NCI-H2196 (cell line): ENCODE results near the gene WDR19.
"Not testable (repeated sequence)": the region's sequence is repeated elsewhere in the genome, so short reads cannot be mapped to it uniquely, and the experiment has no call there.

ENCODE experiments used
- DNase-seq: peaks from one replicate; lab custom pipeline; 2025; ENCODE audit not compliant: unreplicated experiment; lab: John Stamatoyannopoulos, UW

The WDR19 gene

DNA sequence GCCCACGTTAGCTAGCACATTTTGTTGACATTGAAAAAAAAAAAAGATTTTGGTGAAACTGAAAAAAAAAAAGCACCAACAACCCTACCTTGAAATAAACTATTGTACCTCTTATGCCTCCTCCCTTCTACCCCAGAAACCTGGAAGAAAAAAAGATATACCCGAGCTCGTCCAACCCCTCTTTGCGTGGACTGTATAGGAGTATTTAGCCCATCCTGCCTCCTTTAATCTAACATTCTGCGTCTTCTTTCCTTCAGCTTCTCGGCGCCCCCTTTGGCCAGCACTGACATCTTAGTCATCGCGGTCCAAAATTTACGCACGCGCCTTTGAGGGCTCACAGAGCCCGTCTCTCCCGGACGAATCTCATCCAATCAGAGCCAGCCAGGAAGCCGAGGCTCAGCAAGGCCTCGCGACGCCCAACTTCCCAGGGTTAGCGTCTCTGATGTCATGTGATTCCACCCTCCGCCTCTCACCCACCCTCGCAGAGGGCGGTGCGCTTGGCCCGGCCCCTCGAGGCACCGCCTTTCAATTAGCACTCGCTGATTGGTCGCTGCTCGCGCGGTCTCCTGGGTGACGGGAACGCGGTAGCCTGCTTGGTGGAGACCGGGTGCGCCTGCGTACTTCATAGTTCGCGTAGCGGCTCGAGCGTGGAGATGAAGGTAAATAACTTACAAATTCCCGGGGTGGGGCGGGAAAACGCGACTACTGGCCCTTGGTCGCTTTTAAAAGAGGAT, at the start of gene WDR19:
Gene WDR19, plus strand, starts transcription at position 625 of the 734 bp plus-strand sequence. Its CDS starts 29 bp downstream, at position 654.
- peak; percentile 97 for DNase-seq

DNA sequence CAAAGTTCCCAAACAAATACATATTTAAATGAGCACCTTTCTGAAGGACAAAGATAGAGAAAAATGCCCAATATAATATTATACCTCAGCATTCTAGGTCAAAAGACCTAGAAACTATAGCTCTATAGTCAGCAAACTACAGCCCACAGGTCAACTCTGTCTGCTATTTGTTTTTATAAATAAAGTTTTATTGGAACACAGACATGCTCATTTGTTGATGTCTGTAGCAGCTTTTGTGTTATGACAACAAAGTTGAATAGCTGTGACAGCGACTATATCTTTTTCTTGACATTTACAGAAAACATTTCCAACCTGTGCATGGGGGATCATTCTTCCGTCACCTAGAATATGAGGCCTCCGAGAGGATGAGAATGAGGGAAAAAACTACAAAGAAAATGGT, 48.7 kb upstream of the WDR19 start:
- DNase-seq: no peak

DNA sequence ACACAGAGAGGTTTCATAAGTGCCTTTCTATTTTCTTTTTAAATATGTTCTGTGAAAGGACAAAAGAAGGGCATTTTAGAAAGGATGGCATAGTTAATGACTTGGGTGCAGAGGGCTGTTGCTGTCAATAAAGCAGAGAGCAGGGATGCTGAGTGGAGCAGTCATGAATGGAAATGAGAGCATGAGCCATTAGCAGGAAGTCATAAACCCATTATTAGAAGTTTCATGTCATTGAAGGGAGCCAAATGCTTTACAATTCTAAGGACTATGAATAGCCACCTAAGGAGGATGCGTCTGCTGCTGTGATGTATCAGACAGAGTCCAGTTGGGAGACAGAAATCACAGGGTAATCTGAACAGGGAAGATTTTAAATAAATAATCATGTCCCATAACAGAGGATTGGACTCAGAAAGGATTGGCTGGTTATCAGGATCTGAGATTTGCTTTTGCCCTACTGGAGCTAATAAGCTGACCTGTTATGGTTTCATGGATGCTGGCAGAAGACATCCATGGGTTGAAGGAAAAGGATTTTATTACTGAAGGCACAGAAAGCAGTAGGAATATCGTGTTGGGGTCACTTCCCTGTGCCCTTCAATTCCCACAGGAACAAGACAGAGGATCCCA, 47.5 kb upstream of the WDR19 start:
- DNase-seq: no peak

DNA sequence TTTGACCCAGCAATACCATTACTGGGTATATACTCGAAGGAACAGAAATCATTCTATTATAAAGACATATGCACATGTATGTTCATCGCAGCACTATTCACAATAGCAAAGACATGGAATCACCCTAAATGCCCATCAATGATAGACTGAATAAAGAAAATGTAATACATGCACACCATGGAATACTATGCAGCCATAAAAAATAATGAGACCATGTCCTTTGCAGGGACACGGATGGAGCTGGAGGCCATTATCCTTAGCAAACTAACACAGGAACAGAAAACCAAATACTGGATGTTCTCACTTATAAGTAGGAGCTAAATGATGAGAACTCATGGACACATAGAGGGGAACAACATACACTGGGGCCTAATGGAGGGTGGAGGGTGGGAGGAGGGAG, 44.1 kb upstream of the WDR19 start:
- not testable (repeated sequence) for DNase-seq

DNA sequence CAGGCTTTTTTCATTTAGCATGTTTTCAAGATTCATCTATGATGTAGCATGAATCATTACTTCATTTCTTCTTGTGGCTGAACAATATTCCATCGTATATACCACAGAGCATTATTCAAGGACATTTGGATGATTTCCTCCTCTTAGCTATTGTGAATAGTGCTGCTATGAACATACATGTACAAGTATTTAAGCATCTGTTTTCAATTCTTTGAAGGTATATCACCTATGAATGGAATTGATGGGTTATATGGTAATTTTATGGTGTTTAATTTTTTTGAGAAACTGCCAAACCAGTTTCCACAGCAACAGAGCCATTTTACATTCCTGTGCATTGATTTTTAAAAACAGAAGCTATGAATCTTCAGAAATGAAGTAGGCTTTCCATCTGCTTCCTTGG, 36.1 kb upstream of the WDR19 start:
- DNase-seq: no peak

DNA sequence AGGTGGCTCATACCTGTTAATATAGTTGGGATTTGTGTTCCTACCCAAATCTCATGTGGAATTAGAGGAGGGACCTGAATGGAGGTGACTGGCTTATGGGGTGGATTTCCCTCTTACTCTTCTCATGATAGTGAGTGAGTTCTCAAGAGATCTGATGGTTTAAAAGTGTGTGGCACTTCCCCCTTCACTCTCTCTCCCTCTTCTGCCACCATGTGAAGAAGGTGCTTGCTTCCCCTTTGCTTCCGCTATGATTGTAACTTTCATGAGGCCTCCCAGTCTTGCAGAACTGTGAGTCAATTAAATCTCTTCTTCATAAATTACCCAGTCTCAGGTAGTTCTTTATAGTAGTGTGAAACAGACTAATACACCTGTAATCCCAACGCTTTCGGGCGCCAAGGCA, 28.3 kb upstream of the WDR19 start:
- DNase-seq: no peak

DNA sequence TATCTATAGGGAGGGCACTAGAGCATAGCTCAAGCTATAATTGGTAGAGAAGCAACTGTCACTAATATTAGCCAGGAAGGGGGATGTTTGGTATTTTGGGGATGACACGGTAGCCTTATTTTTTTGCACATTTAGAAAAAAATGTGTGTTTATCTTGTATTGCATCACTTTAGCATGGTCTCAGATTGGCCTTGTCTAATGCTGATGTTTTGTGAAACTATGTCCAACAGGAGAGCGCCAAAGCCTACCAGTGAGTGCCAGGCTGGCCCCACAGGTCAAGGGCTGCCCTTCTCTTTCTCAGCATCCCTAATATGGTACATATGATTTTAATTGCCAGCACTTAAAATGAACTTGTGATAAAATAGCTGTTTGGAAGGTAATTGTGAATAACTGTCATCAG, 24.8 kb upstream of the WDR19 start:
- no peak for DNase-seq

DNA sequence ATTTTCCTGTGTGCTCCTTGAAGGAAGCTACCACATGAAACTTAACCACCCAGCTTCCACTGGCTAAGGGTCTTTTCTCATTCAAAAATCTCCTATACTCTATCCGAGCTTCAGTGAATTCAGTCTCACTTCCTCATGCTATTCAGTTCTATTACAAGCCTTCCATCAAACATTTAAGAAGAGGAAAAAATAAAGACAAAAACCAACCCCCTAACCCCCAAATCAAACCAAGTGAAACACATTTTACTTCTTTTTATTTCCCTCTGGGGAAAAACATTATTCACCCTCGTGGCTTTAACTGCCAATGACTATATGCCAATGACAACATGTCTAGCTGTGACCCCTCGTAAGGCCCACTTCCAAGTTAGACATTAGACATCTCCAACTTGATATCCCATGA, 16.2 kb upstream of the WDR19 start:
- no peak for DNase-seq

DNA sequence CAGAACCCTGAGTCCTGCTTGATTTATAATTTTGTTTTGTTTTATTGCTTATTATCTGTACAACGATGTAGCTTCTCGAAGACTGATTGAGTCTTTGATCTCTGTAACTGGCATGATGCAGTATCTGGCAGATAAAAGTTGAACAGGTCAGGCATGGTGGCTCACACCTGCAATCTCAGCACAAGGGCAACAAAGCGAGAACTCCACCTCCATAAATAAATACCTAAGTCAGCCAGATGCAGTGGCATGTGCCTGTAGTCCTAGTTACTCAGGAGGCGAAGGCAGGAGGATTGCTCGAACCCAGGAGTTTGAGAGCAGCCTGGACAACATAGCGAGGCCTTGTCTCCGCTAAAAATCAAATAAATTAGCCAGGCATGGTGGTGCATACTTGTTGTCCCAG, 15.7 kb upstream of the WDR19 start:
- DNase-seq: no peak

DNA sequence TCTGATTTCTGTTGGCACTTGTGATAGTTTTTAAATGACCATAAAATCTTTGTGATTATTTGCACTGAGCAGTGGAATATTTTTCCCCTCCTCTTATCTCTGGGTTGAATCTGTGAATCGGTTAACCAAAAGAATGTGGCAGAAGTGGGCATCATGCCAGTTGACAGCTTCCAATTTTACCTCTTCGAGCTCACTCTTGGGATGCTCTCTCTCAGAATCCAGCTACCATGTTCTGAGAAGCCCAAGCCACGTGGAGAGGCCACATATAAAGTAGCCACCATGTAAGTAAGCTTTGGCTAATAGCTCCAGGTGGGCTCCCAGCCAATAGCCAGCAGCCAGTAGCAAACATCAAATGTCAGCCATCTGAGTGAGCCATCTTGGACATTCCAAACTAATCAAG, 12.9 kb upstream of the WDR19 start:
- peak; percentile 39 for DNase-seq

DNA sequence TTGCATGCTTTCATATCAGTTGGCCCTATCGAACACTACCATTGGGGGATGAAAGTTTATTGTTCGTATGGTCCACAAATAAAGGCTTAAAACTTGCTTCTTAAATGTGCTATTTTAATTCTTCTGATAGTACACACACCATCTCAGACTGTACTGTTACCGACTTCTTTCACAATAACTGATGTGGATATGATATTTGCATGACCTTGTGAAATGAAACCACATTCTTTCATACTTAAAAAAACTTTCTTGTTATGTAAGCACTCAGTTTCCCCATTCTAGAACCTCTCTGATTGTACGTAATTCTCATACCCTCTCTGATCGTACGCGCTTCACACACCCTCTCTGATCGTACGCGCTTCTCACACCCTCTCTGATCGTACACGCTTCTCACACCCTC, 12.0 kb upstream of the WDR19 start:
- DNase-seq: no peak

DNA sequence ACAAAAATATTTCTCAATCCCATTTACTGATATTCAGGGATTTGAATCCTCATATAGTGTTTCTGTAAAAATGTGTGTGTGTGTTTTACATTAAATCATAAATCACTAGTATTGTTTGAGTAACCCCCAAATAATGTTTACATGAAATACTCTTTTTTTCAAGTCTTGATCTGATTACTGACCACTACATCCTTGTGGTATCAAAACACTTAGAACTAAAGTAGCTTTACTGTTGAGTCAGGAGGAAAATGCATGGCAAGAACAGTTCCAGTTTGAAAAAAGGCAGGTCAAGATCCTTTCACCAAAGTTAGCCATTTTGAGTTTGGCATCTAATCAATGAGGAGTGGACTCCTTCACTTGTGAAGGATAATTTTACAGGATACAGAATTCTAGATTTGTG, 3.6 kb upstream of the WDR19 start:
- DNase-seq: no peak

DNA sequence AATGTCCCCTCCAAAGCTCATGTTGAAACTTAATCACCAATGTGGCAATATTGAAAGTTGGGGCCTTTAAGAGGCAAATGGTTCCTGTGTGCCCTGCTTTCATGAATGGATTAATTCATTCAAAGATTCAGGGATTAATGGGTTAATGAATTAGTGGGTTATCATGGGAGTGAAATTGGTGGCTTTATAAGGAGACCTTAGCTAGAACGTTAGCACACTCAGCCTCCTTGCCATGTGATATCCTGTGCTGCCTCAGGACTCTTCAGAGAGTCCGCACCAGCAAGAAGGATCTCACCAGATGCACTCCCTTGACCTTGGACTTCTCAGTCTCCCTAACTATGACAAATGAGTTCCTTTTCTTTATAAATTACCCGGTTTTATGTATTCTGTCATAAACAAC, 2.6 kb upstream of the WDR19 start:
- no peak for DNase-seq

DNA sequence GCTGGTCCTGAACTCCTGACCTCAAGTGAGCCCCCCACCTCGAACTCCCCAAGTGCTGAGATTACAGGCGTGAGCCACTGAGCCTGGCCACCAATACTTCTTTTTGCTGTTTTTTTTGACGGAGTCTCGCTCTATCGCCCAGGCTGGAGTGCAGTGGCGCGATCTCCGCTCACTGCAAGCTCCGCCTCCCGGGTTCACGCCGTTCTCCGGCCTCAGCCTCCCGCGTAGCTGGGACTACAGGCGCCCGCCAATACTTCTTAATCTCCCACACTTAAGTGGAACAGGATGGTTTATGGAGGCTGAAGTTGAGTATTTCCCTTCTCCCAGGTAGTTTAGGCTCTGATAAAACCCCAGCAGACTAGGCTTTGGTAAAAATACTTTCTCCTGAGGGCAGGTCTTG, 1.7 kb upstream of the WDR19 start:
- DNase-seq: not testable (repeated sequence)

DNA sequence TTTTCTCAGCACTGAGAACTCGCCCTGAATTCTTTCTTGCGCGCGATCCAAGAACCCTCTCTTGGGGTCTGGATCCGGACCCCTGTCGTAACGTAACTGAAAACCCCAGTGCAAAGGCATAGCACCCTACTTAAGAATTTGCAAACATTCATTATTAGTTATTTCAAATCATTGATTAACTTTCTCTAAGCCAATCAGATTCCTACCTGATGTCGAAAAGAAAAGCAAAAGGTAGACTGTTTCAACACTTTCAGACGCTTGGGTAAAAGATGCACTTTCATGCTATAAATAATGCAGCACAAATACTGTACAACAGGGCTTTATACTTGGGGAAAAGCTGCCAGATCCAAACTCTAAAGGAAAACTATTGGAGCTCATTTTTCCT, 817 bp upstream of the WDR19 start:
- no peak for DNase-seq

DNA sequence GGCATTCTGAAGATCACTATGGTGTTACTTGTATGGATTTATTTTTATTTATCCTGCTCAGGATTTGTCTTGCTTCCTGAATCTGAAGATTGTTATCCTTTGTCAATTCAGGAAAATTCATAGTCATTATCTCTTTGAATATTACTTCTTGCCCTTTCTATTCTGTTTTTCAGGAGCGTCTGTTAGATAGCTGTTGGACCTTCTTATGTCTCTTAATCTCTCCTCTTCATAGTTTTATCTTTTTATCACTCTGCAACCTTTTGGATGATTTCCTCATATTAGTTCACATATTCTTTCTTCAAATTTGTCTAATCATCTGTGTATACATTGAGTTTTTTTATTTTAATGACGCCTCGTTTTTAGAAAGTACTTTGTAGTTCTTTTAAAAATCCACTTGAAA, 19.6 kb downstream of the WDR19 start:
- no peak for DNase-seq

DNA sequence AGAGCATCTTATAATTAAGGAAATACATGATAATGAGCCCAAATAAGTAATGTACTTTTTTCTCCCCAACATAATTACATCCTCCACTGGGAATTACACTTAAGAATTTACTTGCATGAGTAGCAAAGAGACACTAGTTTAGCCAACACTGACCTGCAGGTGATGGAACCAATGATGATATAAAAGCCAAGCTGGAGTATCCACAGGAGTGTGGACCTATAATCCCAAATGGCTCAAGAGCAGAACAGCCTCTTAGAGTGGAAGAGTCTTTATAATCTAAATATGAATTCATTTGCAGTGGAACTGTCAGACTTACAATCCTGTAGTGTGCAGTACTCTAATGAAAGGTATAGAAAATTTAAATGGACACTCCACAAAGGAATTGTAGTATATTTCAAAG, 22.2 kb downstream of the WDR19 start:
- no peak for DNase-seq

DNA sequence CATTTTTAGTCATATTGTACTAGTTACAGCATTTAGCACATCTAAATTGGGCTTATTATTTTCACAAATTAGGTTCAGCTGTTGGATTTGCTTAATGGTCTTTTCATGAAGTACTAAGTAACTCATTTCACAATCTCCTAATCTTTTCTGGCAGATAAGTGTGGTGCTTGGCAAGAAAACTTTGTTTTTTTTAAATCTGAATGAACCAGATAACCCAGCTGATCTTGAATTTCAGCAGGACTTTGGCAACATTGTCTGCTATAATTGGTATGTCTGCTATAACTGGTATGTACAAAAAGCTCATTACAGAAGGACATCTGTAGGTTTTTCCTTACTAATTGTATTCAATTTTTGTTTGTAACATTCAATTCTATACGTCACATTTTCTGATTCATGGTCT, 22.7 kb downstream of the WDR19 start:
- no peak for DNase-seq

DNA sequence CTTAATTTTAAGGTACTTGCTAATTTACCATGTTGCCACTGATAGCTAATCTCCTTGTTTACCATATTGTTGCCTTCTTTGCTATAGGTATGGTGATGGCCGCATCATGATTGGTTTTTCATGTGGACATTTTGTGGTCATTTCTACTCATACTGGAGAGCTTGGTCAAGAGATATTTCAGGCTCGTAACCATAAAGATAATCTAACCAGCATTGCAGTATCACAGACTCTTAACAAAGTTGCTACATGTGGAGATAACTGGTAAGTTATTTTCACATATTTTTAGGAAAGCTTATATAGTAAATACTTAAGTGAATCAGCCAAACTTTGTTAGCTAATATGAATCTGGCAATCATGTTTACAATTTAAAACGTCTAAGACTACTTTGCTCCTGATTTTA, 23.1 kb downstream of the WDR19 start:
- DNase-seq: no peak

DNA sequence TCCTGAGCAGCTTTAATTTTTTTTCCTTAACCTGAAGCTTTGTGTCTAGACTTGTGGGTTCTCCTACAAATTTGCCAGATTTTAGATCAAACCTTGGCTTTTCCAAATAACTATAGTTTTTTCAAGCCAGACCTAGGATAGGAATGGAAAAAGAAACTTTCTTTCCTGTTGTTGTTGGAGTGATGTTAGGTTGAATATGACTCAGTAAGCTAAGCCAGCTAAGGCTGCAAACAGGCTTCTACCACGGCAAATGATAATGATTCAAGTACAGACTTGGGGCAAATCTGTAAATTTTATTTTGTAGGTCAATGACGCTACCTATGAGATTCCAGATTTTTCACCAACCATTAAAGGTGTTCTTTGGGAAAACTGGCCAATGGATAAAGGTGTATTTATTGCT, 45.6 kb downstream of the WDR19 start:
- DNase-seq: no peak

DNA sequence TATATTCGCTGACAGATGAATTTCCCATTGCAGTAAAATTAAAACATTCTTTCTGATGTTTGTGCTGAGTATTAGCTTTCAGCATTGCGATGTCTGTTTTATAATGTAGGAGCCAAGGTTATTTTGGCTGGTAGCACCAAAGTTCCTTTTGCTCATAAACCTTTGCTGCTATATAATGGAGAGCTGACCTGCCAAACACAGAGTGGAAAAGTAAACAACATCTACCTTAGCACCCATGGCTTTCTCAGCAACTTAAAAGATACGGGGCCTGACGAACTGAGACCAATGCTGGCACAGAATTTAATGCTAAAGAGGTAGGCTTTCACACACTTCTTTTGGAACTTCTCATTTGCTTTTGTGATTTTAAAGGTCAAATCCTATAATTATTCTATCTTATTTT, 46.0 kb downstream of the WDR19 start:
- peak; percentile 16 for DNase-seq

DNA sequence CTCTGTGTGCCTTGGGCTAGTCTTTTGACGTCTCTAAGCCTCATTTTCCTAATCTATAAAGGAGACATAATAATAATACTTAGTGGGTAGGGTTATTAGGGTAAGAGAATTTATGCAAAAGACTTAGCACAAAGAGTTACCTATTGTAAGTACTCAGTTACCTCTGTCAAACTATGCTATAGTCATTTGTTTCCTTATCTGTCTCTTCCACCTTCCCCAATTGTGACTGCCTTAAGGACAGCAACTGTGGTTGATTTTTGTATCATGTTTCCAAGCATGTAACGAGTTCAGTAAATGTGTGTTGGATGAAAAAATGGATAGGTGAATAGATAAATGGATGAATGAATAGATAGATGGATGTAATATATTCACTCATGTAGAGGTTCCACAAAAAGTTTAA, 48.1 kb downstream of the WDR19 start:
- DNase-seq: no peak

DNA sequence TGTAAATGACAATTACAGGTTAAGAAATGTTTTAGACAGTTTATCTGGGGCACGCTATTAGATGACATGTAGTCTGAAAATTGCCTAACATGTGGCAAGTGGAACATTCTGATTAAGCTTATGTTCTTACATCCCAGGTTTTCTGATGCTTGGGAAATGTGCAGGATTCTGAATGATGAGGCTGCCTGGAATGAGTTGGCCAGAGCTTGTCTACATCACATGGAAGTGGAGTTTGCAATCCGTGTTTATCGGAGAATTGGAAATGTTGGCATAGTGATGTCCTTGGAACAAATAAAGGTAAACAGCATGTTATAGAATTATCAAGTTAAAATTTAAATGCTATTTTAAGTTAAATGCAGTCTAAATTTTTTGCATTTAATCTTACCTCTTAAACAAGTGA, 49.3 kb downstream of the WDR19 start:
- no peak for DNase-seq
